Measurements from ENCODE around the gene TMEM109.

DNA sequence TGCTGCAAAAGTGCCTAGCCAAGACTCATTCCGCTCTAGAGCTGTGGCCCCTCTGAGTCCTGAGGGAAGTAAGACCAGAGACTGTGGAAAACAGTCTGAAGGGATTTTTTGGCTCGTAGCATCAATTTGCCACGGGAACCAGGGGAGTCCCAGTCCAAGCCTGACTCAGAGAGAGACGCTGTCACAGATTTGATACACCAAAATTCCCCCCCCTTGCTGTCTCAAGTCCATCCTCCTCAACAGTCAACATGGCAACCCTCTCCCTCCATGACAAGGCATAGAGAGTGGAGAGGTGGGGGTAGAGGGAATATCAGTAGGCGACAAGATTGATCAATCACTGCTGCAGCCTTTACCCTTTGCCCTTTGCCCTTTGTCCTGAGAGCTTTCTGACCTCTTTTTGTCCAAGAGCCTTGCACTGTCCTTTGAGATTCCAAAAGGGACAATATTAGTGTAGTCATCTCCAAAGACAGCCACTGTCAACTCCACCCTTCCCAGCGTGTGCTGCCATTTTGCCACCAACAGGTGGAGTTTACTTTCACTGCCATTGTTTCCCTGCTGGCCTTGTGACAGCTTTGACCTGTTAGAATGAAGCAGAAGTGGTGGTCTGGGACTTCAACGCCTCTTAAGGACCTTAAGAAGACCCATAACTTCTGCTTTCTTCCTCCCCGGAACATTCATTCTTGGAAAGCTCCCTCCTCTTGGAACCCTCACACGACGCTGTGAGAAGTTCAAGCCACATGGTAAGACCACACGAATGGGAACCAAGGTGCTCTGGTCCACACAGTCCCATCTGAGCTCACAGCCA is 30.7 kb downstream of the TMEM109 start:
- TF ChIP-seq, protein P1, sequence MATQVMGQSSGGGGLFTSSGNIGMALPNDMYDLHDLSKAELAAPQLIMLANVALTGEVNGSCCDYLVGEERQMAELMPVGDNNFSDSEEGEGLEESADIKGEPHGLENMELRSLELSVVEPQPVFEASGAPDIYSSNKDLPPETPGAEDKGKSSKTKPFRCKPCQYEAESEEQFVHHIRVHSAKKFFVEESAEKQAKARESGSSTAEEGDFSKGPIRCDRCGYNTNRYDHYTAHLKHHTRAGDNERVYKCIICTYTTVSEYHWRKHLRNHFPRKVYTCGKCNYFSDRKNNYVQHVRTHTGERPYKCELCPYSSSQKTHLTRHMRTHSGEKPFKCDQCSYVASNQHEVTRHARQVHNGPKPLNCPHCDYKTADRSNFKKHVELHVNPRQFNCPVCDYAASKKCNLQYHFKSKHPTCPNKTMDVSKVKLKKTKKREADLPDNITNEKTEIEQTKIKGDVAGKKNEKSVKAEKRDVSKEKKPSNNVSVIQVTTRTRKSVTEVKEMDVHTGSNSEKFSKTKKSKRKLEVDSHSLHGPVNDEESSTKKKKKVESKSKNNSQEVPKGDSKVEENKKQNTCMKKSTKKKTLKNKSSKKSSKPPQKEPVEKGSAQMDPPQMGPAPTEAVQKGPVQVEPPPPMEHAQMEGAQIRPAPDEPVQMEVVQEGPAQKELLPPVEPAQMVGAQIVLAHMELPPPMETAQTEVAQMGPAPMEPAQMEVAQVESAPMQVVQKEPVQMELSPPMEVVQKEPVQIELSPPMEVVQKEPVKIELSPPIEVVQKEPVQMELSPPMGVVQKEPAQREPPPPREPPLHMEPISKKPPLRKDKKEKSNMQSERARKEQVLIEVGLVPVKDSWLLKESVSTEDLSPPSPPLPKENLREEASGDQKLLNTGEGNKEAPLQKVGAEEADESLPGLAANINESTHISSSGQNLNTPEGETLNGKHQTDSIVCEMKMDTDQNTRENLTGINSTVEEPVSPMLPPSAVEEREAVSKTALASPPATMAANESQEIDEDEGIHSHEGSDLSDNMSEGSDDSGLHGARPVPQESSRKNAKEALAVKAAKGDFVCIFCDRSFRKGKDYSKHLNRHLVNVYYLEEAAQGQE (IDR thresholded peaks at IDR 0.05; ENCODE audit: borderline replicate concordance), result no peak
- peak; percentile 10 for TF ChIP-seq CTCF (IDR thresholded peaks at IDR 0.05; ENCODE audit: poor library complexity, severe bottlenecking)
- TF ChIP-seq POLR2AphosphoS5 (IDR thresholded peaks at IDR 0.05), result no peak
- no peak for TF ChIP-seq SMC3 (conservative IDR thresholded peaks at IDR 0.05; ENCODE audit: poor library complexity)

Data from neural cell (in vitro differentiated cells).